GM20431 (cell line): ENCODE data around the gene EBF4.

Experiments
- in situ Hi-C: fragments of 300-500 bp; cut with MseI, MboI; formaldehyde crosslinking; loops from one replicate; pipeline ENCODE4 v1.15.0; 2020; ENCODE audit warnings: low sequenced_read_pairs; ENCODE audit not compliant: unreplicated experiment

The EBF4 gene

DNA sequence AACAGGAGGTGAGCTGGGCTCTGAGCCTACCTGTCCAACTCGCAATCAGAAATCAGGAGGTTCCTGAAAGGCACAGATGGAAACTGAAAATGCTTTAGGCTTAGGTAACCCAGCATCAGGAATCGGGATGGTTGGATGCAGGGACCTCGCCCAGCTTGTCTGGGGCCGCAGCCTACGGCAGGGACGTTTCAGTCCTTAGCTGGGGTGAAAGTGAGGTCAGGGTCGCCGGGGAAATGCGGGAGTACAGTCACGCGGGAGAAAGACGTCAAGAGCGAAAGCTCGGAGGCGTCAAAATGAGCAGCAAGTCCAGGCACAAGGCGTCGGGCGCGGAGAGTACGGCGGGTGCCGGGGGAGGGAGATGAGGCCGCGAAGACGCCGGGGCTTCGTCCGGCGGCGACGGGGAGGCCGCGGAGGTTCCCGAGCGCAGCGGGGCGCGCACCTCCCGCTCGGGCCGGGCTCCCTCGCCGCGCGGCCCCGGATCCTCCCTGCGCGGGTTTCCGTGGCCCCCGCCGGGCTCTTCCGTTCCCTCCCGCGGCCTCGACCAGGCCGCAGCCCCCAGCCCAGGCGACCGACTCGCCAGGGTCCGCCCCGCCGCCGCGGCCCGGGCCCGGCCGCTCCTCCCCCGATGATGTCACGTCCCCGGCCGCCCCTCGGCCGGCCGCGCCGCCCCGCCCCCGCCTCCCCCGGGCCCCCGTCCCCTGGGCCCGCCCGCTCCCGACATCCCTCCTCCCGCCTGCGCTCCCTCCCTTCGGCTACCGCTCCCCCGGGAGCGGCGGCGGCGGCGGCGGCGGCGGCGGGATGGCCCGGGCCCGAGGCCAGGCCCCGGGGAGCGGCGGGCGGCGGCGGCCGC is at the start of gene EBF4:
EBF4 (plus strand) TSS at position 745 of the 850 bp plus-strand sequence. CDS start 866 bp downstream, outside the sequence.
- in situ Hi-C loops, result no loop called here

DNA sequence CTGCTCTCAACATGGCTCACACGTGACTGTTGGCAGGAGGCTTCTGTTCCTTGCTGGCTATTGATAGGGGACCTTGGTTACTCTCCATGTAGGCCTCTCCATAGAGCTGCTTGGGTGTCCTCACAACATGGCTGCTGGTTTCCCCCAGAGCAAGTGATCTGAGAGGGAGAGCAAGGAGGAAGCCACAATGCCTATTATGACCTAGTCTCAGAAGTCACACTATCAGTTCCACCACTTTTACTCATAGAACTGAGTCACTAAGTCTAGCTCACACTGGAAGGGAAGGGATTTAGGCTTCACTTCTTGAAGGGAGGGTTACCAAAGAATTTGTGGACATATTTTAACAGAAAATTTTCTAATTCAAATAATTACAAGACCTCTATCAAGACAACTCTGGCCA is 48.9 kb upstream of the EBF4 start:
- in situ Hi-C loops, result no loop called here

DNA sequence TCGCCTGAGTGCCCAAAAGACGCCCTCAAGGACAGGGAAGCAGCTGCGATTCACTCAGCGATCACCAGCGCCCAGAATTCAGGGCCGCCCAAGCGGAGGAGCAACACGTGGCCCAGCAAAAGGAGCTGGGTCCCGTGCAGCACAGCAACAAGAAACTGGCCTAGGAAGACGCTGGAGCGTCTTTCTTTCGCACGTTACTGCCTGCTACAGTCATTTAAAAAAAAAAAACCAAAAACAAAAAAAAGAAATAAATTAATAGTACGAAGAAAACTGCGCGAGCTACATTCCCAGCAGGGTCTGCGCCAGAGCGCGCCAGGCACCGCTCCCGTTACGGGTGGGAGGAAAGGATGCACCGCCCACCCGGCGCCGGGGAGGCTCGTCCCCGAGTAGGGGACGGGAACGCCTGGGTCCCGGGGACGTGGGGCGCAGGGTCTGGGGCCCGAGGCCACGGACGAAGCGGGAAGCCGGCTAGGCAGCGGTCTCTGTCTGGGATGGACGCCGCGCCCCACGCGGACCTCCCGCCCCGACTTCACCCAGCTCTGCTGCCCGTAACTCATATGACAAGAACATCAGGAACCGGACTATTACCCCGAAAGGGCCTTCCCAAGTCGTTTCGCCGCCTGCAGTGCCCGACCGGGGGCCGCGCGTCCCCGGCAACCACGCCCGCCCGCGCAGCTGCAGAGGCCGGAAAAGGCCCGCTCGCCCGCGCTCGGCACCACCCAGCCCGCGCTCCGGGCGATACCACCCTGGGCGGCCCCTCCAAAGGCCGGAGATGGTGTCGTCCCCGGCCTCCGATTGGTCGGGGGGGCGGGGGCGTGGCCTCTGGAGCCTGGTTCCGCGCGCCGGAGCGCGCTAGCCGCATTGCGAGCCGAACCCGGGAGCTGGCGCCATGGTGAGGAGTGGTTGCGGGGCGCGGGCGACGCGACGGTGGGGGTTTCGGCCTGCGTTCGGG is 40.5 kb upstream of the EBF4 start, which contains the start of gene NOP56:
NOP56 (plus strand) TSS at position 861 of the 952 bp plus-strand sequence; CDS start at position 890, 29 bp downstream.
- in situ Hi-C loops, result no loop called here

- in situ Hi-C loops, result no loop called here
Observed at GRCh38 chr20:2652724-2653555, 39.6 kb upstream of the EBF4 start.

DNA sequence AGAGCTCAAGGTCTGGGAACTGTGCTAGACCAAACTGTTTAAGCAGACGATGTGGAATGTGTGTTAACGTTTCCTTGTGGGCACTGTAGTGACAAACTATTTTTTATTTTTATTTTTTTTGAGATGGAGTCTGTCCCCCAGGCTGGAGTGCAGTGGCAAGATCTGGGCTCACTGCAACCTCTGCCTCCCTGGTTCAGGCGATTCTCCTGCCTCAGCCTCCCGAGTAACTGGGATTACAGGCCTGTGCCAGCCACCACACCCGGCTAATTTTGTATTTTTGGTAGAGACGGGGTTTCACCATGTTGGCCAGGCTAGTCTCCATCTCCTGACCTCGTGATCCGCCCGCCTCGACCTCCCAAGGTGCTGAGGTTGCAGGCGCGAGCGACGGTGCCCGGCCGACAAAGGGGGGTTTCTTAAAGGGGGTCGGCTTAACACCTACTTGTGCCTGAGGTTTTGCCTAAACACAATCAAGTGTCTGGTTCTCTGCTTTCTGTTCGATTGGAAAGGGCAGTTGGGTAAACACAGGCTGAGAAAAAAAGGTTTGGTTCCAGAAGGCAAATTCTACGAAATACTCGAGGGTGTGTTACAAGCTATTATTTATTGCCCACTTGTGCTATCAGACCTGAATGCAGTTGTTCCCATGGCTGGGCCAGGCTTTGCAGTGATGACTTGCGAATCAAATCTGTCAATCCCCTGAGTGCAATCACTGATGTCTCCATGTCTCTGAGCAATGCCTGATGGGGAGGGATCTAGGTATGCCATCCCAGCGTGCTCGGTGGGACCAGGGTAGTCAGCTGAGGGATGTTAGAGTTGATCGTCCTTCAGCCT is 38.8 kb upstream of the EBF4 start:
- in situ Hi-C loops, result no loop called here

GRCh38 chr20:2654384-2654822 is 38.2 kb upstream of the EBF4 start:
- in situ Hi-C loops, result no loop called here

DNA sequence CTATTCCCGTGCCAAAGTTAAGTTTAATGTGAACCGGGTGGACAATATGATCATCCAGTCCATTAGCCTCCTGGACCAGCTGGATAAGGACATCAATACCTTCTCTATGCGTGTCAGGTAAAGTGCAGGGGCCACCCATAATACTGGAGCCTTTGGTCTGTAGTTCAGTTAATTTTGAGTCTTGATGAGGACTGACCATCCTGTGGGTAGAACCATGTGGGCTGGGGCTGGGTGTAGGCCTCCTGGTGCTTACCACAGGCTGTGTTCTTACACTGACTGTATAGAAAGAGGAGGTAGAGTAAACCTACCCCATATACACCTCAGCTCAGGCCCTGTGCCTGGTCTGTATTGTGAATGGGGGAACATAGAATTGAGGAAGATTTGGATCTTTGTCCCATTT is 37.7 kb upstream of the EBF4 start:
- in situ Hi-C loops, result no loop called here

DNA sequence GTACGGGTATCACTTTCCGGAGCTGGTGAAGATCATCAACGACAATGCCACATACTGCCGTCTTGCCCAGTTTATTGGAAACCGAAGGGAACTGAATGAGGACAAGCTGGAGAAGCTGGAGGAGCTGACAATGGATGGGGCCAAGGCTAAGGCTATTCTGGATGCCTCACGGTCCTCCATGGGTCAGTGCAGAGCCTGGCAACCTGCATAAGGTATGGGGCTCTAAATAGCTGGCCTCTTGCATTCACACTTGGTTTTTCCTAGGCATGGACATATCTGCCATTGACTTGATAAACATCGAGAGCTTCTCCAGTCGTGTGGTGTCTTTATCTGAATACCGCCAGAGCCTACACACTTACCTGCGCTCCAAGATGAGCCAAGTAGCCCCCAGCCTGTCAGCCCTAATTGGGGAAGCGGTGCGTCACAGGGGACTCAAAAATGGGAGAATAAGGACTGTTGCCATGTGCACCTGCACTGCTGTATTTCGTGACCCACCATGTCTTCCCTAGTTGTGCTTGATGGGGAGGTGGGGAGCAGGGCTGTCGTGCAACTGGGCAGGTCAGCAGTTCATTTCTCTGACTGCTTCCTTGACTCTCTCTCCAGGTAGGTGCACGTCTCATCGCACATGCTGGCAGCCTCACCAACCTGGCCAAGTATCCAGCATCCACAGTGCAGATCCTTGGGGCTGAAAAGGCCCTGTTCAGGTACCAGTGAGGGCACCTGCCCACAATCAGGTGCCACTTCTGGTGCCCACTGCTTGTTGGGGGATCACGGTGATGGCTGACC is 37.1 kb upstream of the EBF4 start:
- in situ Hi-C loops, result no loop called here

DNA sequence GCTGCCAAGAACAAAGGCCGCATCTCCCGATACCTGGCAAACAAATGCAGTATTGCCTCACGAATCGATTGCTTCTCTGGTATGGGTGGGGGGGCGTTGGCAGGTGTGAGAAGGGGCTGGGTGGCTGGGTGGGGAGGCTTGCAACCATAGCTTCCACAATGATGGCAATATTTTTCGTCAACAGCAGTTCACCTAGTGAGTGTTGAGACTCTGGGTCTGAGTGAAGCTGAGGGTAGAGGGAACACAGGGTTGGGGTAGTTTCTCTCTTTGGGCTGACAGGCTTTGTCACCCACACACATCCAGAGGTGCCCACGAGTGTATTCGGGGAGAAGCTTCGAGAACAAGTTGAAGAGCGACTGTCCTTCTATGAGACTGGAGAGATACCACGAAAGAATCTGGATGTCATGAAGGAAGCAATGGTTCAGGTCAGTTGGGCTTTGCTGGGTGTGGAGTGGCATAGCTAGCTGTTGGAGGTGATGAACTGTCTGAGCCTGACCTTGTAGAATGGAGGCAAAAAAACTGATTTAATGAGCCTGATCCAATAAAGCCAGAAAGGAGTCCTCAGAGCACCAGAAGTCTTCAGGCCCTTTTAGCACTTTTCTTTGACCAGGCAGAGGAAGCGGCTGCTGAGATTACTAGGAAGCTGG is 36.0 kb upstream of the EBF4 start:
- in situ Hi-C loops, result no loop called here

- in situ Hi-C loops, result no loop called here
Observed at GRCh38 chr20:2657241-2657640, 35.3 kb upstream of the EBF4 start.

DNA sequence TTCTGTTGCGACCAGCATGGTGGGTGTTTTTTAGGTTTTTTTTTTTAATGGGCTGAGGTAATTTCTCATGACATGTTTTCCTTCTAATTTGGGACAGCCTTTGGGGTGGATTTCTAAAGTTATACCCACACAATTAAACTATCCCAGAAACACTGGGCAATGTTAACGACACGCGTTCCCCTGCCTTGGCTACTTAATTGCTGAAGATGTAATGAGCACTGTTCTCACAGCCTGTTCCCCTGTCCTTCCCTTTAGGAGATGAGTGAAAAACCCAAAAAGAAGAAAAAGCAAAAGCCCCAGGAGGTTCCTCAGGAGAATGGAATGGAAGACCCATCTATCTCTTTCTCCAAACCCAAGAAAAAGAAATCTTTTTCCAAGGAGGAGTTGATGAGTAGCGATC is 34.9 kb upstream of the EBF4 start:
- in situ Hi-C loops, result no loop called here

DNA sequence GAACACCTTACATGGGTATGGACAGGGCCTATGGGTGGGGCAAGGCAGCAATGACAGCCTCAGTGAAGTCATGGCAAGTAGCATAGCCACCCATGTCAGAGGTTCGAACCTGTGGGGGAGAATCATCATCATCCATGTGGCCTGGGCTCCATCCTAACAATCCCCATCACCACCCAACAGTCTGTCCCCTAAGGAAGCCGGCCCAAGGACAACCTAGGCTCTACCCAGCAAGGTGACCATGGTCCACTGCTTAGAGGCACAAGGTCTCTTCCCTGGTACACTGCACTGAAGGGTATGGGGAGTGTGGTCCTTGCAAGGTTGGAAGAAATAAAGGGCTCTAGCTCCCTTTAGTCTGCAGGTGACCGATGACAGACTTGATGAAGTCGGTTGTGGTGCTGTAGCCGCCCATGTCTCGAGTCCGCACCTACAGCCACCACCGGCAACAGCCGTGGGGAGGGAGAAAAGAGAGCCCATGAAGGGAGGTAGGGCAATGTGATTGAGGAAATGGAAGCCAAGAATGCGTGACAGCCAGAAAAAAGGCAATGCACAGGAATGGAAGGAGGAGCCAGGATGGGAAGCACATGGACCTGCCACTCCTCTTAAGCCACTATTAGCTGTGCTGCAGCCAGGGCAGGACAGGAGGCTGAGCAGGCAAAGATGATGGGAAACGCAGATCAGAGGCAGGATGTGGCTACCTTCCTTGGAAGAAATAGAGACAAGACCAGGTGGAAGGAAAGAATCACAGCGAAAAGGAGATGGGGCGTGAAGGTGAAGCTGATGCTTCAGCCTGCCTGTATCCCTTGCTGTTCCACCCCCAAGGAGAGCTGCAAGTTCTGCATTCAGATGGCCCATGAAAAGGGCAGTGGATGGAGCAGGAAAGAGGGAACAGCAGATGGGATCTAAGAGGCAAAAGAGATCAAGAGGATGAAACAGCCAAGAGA is 33.9 kb upstream of the EBF4 start:
- in situ Hi-C loops, result no loop called here

DNA sequence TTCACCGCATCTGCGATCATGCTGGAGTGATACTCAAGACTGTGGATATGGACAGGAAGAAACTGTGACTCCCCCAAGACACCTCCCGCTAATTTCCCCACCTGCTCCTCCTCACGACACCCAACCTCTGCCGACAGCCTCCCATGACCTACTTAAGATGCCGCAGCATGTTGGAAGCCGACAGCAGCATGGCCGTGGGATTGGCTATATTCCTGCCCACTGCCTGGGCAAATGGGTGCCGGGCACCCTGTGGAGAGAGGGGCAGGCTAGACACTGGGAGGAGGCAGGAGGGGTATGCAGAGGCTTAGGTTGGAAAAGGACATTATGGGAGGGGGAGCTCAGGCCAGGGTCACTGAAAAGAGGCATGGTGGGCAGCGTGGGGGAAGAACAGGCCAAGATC is 33.0 kb upstream of the EBF4 start:
- in situ Hi-C loops, result no loop called here

- in situ Hi-C loops, result no loop called here
Observed at GRCh38 chr20:2663364-2663886, 29.2 kb upstream of the EBF4 start.

DNA sequence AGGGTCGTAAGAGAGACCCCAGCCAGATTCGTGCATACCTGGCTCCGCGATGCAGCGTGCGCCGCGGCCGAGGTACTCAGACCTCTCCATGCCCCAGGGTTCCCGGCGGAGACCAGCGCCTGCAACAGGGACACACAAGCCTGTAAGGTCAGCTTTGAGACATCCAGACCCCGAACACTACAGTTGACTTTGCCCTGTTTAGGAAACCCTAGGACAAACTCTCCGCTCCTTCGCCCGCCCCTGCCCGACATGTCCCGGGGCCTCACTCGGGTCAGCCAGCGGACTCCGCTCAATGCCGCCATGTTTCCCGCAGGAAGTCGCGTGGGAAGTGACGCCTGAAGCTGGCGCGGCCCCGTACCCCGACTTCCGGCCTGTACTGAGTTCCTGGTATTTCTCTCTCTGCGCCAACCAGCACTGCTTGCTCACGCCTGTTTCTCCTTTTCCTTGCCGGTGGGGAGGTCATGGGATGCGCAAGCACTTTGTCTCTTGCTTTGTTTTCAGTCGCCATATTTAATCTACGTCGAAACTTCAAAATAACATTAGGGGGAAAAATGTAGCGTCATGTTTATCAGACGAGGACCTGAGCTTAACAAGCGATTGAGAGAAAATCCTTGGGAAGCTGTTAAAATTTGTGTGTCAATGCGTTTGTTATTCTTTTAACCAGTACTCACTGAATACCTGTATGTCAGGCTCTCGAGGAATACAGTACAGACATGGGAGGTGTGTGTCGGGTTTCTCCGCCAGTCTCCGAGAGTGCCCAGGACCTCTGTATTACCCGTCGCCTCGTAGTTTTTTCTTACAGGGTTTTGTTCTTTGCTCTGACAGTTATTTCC is 28.5 kb upstream of the EBF4 start, which contains the start of gene IDH3B:
IDH3B (minus strand) TSS at position 330 of the 833 bp plus-strand sequence; CDS start at position 302, 28 bp downstream.
- in situ Hi-C loops, result no loop called here

- in situ Hi-C loops, result no loop called here
Observed at GRCh38 chr20:2671977-2672376, 20.6 kb upstream of the EBF4 start.
